DLD1 (cell line): ENCODE measurements around the gene B3GAT2.

Experiments
- in situ Hi-C: cut with HindIII; loops from 2 replicates; pipeline ENCODE4 v1.10.0; 2017; ENCODE audit warnings: low sequenced_read_pairs

The B3GAT2 gene

GRCh38 chr6:70844301-70844700, 112.6 kb downstream of the B3GAT2 start:
- in situ Hi-C loops, result no loop called here

GRCh38 chr6:70843328-70843918, 113.4 kb downstream of the B3GAT2 start:
- in situ Hi-C loops, result no loop called here

- in situ Hi-C loops, result no loop called here
These were observed 114.3 kb downstream of the B3GAT2 start for GRCh38 chr6:70842541-70842940.

- in situ Hi-C loops, result no loop called here
These were observed 115.7 kb downstream of the B3GAT2 start for GRCh38 chr6:70841112-70841511.

- in situ Hi-C loops, result no loop called here
These were observed 117.3 kb downstream of the B3GAT2 start for GRCh38 chr6:70839286-70840266.

- in situ Hi-C loops, result no loop called here
These were observed 118.0 kb downstream of the B3GAT2 start for GRCh38 chr6:70838907-70839285.

GRCh38 chr6:70834520-70834919, 122.3 kb downstream of the B3GAT2 start:
- in situ Hi-C loops, result no loop called here

GRCh38 chr6:70831427-70831826, 125.4 kb downstream of the B3GAT2 start:
- in situ Hi-C loops, result no loop called here

- in situ Hi-C loops, result no loop called here
These were observed 133.2 kb downstream of the B3GAT2 start for GRCh38 chr6:70823651-70824050.

GRCh38 chr6:70821751-70822150, 135.1 kb downstream of the B3GAT2 start:
- in situ Hi-C loops, result no loop called here

- in situ Hi-C loops, result no loop called here
These were observed 136.1 kb downstream of the B3GAT2 start for GRCh38 chr6:70820778-70821177.

- in situ Hi-C loops, result no loop called here
These were observed 137.2 kb downstream of the B3GAT2 start for GRCh38 chr6:70819646-70820045.

GRCh38 chr6:70813885-70814284, 143.0 kb downstream of the B3GAT2 start:
- in situ Hi-C loops, result no loop called here

- in situ Hi-C loops, result no loop called here
These were observed 145.1 kb downstream of the B3GAT2 start for GRCh38 chr6:70811788-70812187.
